IPS-NIHi7 (cell line): Measurements from ENCODE around the gene SCART1.
"Not testable (repeated sequence)": the region's sequence is repeated elsewhere in the genome, so short reads cannot be mapped to it uniquely, and the experiment has no call there.

Source experiments
- DNase-seq: peaks from one replicate; pipeline ENCODE4 v3.0.0; 2012; ENCODE audit warnings: mixed read lengths; ENCODE audit errors: extremely low spot score

Gene SCART1

DNA sequence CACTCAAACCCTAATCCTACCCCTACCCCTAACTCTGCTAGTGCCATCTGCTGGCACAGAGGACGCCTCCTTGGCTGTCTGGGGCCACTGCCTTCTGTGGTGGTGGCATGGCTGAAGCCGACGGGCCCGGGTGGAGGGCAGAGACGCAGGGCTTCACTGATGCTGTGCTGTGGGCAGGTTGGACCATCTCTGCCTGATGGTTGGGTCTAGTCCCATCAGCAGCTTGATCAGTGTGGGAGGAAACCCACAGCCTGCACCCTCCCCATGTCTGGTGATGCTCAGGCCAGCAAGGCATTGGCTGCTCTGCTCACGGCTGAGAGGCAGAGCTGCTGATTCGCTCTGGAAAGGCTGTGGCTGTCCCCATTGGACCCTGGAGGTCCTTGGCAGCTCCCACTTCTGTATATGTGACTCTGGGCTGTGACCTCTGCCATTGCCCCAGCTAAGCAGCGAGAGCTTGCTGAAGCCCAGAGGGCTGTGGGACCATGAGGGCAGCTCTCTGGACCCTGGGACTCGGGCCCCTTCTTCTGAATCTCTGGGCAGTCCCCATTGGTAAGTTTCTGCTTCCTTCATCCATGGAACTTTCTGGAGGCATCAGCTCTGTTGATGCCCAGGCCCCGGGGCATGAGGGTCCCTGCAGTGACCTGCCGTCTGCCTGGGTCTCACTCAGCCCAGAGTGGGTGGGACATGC is at the start of gene SCART1:
Gene SCART1 (plus strand): TSS at position 430 of the 688 bp plus-strand sequence. CDS start 53 bp downstream, at position 483.
- no peak for DNase-seq

DNA sequence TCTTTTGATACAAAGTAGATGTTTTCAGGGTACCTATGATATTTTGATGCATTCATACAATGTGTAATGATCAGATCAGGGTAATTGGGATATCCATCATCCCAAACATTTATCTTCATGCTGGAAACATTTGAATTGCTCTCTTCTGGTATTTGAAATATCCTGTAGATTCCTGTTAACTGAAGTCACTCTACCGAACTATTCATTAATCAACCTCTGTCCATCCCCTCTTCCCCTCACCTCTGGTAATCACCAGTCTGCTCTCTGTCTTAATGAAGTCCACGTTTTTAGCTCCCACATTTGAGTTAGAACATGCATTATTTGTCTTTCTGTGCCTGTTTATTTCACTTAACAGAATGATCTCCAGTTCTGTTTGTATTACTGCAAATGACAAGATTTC is 48.5 kb upstream of the SCART1 start:
- DNase-seq, result no peak

DNA sequence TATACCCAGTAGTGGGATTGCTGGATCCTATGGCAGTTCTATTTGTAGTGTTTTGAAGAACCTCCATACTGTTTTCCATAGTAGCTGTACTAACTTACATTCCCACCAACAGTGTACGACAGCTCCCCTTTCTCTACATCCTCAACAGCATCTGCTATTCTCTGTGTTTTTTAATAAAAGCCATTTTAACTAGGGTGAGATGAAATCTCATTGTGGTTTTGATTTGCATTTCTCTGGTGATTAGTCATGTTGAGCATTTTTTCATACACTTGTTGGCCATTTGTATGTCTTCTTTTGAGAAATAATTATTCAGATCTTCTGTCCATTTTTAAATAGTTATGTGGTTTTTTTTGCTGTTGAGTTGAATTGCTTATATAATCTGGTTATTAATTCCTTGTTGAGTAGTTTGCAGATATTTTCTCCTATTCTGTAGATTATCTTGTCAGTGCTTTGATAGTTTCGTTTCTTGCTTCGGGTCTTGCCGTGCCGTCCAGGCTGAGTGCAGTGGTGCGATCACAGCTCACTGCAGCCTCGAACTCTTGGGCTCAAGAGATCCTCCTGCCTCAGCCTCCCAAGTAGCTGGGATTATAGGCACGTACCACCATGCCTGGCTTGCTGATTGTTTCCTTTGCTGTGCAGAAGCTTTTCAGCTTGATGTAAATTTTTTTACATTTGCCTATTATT is 47.8 kb upstream of the SCART1 start:
- no peak for DNase-seq

DNA sequence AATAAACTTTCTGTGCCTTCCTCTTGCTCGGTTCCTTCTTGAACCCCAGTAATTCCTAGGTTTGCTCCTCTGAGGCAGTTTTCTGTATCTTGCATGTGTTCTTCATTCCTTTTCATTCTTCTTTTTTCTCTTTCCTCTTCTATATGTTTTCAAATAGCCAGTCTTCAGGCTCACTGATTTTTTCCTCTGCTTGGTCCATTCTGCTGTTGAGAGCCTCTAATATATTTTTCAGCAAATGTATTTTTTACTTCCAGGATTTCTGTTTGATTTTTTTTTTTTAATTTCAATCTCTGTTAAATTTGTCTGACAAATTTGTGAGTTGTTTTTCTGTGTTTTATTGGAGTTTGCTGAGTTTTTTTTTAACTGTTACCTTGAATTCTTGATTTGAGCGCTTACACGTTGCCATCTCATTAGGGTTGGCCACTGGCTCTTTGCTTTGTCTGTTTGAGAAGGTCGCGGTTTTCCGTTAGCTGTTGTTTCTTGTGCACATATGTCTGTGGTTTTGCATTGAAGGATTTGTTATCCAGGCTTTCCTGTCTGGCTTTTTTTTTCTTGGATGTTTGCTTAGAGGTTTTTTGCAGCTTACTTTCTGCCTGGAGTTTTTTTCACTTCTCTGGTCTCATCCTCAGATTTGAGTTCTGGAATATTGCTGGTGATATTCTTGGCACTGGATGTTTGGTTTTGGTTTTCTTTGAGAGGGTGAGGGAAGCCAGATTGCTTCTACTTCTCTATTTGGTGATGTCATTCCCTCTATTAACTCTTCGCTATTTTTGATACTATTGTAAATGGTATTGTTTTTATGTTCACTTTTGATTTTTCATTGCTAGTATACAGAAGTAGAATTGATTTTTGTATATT is 42.0 kb upstream of the SCART1 start:
- DNase-seq, result no peak

DNA sequence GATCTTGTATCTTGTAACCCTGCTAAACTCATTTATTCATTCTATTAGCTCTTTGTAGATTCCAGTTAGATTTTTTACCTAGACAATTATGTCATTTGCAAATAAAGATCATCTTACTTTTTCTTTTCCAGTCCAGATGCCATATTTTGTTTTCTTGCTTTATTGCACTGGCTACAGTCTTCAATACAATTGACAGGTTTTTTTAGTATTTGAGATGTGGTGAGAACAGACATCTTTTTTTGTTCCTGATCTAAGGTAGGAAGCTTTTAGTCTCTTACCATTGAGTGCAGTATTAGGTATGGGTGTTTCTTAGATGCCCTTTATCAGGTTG is 41.4 kb upstream of the SCART1 start:
- no peak for DNase-seq

DNA sequence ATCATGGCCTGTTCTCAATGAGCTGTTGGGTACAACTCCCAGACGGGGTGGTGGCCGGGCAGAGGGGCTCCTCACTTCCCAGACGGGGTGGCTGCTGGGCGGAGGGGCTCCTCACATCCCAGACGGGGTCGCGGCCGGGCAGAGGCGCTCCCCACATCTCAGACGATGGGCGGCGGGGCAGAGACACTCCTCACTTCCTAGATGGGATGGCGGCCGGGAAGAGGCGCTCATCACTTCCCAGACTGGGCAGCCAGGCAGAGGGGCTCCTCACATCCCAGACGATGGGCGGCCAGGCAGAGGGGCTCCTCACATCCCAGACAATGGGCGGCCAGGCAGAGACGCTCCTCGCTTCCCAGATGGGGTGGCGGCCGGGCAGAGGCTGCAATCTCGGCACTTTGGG is 39.3 kb upstream of the SCART1 start:
- DNase-seq, result not testable (repeated sequence)

DNA sequence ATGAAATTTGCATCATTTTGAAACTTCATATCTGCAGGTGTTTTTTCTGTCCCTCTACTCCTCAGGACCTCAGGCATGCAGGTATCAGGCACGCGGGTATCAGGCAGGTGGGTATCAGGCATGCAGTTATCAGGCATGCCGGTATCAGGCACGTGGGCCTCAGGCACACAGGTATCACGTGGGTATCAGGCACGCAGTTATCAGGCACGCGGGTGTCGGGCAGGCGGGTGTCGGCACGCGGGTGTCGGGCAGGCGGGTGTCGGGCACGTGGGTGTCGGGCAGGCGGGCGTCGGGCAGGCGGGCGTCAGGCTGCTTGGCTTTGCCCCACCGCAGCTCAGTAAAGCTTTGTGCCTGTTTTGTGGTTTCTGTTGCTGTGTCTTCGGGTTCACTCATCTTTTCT is 38.0 kb upstream of the SCART1 start:
- DNase-seq, result no peak

DNA sequence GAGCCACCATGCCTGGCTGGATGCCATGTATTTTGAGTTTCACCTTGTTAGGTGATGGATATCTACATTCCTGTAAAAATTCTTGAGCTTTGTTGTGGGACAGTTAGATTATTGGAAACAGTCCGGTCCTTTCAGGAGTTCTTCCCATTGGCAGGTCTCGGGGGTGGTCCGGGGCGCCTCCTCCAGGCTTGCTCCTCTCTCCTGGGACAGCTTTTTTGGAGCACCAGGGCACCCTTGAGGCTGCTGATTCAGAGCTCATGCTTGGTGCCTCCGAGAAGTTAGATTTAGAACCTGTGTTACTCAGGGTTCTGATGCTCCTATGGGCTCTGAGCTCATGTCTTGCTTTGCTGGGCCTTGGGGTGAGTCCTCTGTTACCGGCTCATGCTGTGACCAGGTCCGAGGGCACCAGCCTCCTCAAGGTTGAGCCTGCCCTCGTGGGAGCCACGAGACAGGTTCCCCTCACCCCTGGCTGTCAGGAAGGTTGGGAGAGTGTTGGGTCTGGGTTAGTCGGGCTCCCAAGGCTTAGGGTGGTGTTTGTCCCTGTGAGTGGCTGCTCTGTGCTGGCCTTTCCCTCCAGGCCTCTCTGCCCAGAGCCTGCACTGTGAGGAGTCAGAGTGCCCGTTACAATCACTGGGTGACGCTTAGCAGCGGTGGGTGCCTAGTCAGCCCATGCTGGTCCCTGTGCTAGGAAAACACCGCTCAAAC is 35.3 kb upstream of the SCART1 start:
- DNase-seq, result no peak

DNA sequence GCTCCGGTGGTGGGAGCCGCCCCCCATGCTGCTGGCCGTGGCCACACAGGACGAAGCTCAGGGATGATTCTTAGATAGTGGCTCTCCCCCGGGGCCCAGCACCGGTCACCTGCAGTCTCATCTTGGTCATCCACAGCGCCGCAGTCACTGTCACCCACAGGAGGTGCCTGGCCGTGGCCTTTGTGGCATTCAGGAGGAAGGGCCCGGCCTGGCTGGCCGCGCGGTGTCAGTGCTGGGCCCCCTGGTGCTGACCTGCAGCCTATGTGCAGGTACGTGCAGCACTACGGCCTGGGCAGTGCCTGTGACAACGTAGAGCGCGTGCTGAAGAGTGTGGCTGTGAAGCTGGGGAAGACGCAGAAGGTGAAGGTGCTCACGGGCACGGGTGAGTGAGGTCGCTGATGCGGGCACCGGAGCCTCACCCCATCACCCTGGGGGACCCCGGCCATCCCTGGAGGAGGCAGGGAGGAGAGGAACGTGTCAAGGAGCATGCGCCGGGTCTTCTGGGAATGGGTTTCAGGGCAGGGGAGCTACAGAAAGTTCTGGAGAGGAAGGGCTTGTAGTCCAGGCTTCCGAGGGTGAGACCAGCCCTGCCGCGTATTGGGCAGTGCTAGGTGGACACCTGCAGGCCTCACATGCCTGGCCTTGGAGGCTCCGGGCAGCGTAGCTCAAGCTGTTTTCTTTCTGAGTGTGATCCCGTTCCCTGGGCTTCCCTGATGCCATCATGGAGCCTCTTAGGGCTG is 34.4 kb upstream of the SCART1 start:
- no peak for DNase-seq

DNA sequence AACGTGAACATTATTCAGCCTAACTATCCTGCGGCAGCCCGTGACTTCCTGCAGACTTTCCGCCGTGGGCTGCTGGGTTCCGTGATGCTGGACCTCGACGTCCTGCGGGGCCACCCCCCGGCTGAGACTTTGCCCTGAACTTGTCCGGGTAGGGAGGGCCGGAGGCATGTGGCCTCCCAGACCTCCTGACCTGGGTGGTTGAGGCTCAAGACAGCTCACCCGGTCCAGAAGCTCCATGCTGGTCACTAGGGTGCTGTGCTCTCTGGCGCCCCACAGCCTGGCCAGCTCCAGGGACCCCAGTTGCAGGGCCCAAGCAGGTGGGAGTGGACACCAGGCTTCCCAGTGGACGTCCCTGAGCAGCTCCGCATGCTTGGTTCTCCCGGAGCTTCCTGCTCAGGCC is 33.7 kb upstream of the SCART1 start:
- no peak for DNase-seq

DNA sequence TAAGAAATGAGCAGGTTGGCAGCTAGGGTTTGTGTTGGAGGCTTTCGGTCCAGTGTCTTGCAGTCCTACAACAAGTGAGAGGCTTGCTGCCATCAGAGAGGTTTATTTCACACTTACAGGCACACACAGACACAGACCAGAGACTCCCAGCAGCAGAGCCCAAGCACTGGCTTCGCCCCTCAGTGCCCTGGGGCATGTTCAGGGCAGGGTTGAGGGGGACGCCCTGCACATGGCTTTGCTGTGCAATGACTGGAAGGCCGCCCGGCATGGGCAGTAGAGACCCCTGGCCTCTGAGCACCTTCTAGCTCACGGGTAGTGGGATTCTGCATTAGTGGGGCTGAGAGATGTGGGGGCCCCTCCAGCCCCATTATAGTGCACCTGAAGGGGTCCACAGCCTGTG is 33.2 kb upstream of the SCART1 start:
- no peak for DNase-seq

DNA sequence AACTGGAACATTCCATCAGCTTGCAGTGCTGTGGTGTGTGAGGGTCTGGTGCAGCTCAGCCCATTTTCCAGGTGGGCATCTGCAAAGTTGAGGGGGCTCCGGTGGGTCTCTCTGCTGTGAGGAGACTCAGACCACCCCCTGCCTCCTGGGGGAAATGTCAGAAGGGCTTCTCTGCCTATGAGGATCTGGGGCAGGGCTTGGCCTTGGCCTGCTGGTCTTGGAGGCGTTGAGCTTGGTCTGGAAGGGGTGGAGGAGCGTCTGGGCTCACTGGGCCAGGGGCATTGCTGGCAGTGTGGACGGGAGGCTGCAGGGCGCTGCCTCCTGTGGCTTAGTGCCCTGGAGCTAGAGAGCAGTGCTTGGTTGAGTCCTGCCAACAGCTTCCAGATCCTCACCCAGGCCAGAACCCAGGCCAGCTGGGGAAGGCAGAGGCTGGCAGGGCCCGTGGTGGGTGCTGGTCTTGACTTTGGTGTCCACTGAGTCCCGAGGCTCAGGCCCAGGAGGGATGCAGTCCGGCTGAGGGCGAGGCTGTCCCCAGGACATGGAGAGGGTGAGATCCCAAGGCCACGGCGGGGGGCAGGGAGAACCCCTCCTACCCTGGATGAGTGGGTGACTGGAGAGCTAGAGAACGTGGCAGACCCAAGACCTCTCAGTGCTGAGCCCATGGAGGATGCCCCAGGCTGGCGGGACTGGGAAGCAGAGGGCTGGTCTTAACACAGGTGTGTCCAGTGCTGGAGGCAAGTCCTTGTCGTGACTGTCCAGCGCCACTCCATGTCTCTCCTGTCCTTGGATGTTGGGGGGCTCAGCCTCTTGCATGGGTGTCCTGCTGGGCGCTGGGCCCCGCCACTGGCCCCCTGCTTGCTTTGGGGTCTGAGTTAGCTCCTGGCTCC is 32.2 kb upstream of the SCART1 start:
- no peak for DNase-seq

DNA sequence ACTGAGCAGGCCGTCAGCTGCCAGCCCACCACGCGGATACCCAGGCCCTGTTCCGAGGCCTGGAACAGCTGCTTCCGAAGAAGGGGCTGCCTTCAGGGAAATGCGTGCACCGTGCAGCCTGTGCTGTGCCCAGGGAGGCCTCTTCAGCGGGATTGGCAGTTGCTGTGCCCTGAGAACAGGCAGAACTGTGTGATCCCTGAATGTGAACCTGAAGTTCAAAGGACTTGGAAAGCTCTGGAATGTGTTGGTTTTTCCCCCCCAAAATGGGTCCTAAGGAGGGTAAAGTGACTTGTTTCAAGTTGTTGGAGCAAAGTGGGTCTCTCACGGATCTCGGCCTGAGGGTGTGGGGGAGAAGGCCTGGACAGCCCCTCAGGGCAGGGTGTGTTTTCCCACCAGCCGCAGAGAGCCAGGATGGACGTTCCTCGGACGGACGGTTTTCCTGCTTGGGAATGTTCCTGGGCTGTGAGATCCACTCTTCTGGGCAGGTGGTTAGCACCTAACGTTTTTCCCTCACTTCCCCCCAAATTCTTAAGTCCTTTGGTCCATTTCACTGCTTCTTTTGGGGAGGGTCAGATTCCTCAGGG is 31.4 kb upstream of the SCART1 start:
- no peak for DNase-seq

DNA sequence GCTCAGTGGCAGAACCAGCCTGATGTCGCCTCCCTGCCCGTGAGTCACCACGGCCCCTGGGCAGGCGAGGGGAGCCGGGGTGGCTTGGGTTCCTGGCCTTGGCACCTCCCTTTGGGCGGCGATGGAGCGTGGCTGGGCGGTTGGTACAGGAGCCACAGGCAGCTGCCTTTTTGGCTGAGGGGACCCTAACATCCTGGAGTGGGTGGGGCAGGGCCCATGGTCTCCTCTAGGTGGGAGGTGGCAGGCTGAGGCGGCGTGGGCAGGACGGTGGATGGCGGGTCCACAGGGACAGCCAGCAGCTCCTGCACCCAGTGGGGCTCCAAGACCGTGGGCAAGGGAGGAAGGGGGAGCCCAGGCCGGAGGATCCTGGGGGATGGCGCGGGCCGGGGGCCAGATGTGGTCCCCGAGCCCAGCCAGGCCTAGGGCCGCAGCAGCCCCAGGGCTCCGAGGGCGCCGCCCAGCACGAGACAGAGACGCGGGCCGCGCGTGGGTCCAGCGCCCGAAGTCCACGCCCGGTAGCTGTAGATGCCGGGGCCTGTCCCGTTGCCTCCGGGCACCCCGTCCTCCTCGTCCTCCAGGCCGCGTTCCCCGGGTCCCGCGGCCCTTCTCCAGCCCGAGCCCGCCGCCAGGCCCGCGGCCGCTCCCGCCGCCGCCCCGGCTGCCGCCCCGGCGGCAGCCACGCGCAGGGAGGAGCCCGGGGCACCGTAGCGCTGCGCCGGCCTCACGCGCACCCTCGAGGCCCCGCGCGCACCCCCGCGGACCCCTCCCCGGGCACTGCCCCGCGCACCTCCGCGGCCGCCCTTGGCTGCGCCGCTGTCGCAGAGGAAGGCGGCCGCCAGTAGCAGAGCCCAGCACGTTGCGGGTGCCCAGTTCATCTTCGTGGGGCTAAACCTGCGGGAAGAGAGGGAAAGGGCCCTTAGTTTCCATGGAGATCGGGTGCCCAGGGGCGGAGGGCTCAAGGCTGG is 30.7 kb upstream of the SCART1 start:
- DNase-seq, result peak; percentile 52

DNA sequence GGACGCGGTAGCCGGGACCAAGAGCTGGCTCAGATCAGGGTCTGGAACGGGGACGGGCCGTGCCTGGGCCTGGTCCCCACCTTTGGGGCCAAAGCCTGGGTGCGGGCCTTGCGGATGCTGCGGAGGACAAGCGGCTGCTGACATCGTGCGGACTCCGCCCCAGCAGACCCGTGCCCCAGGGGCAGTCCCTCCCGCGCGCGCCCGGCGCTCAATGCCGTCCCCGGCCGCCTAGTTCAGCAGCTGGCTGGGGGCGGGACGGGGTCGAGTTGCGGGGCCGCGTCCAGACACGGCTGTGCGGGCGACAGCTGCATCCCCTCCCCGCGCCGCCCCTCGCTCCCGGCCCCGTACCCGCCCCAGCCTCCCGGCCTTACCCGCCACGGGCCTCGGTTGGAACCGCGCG is 29.6 kb upstream of the SCART1 start:
- DNase-seq, result not testable (repeated sequence)

DNA sequence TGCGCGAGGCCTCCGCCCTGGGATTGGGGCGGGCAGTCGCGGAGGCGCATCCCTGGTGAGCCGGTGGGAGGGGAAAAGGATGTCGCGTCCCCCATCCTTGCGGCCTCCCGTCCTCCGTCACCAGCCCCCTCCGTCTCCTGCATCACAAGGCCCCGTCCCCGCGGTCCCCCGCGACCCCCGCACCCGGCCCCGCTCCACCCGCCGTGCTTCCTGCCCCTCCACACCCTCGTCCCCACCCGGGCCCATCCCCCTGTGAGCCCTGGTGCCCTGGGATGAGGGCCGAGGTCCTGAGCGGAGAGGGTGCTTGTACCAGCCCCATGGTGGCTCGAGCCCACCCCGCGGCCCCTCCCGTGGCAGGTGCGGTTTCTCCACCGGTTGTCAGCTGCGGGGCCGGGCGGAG is 29.1 kb upstream of the SCART1 start, which contains the start of gene SPRN:
Gene SPRN (minus strand): TSS at position 25 of the 400 bp plus-strand sequence. CDS start 944 bp downstream, outside the sequence.
- not testable (repeated sequence) for DNase-seq

DNA sequence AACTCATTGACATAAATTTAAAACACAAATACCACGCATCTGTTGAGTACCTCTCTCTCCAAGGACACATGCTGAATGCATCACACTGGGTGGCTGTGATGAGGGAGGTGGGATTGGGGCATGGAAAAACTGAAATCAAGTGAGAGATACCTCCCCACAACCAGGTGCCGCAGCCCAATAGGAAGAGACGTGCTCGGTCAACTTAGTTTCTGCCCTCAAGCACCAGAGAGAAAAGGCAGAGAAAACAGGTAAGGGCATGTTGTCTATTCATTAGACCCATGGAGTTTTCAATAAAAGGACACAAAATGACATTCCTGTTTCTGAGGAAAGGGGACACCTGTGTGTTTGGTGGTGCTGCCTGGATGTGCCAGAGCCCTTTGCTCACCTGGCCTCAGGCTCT is 24.2 kb upstream of the SCART1 start:
- DNase-seq, result not testable (repeated sequence)

DNA sequence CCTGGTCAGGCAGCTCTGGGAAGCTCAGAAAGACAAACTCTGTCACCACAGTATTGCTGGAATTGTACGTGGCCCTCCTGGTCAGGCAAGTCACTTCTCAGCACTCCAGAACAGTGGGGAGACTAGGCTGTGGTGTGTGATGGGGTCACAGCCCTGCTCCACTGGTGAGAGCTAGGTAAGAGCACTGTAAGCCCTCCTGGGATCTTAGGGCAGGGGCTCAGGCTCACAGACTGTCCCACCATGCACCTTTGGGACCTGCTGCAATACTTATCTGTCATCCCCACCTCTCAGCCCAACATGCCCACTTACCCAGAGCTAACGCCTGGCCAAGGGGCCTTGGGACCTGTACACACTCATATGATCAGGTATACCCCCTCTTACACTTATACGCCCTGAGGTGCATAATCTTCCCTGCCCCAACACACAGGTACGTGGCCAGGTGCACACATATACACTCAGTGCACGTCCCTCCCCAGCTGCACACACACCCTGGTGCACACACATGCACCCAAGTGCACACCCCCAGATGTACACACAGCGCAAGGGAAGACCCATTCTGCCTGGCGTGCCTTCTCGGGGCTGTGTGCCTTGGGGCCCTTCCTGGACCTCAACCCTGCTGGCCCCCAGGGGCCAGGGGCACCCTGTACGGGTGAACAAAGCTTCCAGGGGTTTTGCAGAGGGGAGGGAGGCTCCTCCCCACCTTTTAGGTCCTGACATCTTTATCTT is 21.7 kb upstream of the SCART1 start:
- DNase-seq, result not testable (repeated sequence)
